ENCODE results near the gene PTPN7. TPM values are rescaled to one million over a fixed set of nuclear protein-coding genes. Genes with fewer than 3 reads are reported as not detected.
"Not testable (repeated sequence)": the region's sequence is repeated elsewhere in the genome, so short reads cannot be mapped to it uniquely, and the experiment has no call there.

Gene PTPN7
- total and polyA plus RNA-seq, 8 donors: 0.23 to 2.9 (median 1.0) TPM

DNA sequence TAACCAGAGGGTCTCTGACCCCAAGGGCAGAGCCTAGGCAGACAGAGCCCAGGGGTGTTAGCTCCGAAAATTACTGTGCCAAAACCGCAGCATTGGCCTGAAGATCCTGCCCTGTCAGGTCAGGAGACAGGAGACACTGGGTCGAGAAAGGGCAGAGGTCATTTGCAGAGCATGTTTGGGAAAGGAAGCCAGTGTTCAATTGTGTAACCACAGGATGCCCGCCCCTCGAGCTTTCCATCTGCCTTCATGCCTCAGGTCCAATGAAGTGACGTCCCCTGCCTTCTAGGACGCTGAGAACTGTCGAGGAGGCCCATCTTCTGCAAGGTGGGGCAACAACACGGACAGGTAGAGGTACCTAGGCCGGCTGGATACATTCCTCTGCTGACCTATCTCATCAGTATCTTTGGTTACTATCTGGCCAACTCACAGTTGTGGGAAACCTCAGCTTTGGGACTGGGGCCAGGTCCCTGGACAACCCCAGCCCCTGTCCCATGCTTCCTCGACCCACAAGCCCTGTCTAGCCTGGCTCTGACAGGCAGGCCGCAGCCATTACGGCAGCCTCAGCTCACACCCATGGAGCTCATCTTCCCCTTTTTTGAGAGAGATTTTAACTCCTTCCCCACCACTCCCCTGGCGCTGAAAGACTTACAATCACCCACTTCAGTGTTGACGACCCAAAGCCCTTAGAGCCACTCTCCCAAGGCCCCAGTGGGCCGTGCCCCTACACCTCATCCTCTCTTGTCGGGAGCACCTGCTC is 17.2 kb downstream of the PTPN7 start:
- FAIRE-seq (no peak), ATAC-seq (peak; percentile 18 to 55 (median 40)), DNase-seq (peak in 1 of 6 donors; percentile 32)
- H3K4me3 ChIP-seq: peak overlapping the region; percentile 58 to 97 (median 78)
- no peaks in the 10 kb centered on the region for H3K27me3 ChIP-seq
- WGBS, 2 donors: 10 to 13% methylated on average over 17 of the region's 17 CpGs
- no peak for TF ChIP-seq CTCF (IDR thresholded peaks at IDR 0.05)
- H3K27ac ChIP-seq: peak overlapping the region; percentile 31 to 81 (median 70)
- H3K4me1 ChIP-seq: peaks cover 0 to 16% (median 8%) of the 10 kb centered on the region in 3 donors
- no peaks in the 10 kb centered on the region for H3K9me3 ChIP-seq
- H3K36me3 ChIP-seq: no peaks in the 10 kb centered on the region
- intact Hi-C loops (cut with DNase I): no loop called here

- H3K36me3 ChIP-seq; ATAC-seq; H3K4me3 ChIP-seq; DNase-seq; H3K27ac ChIP-seq; H3K9me3 ChIP-seq; H3K27me3 ChIP-seq; intact Hi-C loops (cut with DNase I); FAIRE-seq: not testable (repeated sequence)
- 94 to 98% methylated on average over 3 of the region's 3 CpGs for WGBS, 2 donors
- peaks cover 0 to 16% (median 8%) of the 10 kb centered on the region in 3 donors for H3K4me1 ChIP-seq
Measured at GRCh38 chr1:202141468-202141867, 18.9 kb downstream of the PTPN7 start.

GRCh38 chr1:202140833-202141232 is 19.6 kb downstream of the PTPN7 start:
- no peak for TF ChIP-seq CTCF (IDR thresholded peaks at IDR 0.05)
- Histone ChIP-seq H3K36me3 (peaks cover 0 to 4% (median 0%) of the 10 kb centered on the region in 3 donors), H3K9me3 (no peaks in the 10 kb centered on the region), H3K27me3 (no peaks in the 10 kb centered on the region), H3K4me1 (peaks cover 0 to 16% (median 8%) of the 10 kb centered on the region in 3 donors), H3K27ac (no peak overlapping the region), H3K4me3 (no peak overlapping the region)
- DNase-seq: no peak
- FAIRE-seq: no peak
- no peak for ATAC-seq
- WGBS, 2 donors: 55 to 61% methylated on average over 4 of the region's 4 CpGs
- intact Hi-C loops (cut with DNase I): no loop called here

DNA sequence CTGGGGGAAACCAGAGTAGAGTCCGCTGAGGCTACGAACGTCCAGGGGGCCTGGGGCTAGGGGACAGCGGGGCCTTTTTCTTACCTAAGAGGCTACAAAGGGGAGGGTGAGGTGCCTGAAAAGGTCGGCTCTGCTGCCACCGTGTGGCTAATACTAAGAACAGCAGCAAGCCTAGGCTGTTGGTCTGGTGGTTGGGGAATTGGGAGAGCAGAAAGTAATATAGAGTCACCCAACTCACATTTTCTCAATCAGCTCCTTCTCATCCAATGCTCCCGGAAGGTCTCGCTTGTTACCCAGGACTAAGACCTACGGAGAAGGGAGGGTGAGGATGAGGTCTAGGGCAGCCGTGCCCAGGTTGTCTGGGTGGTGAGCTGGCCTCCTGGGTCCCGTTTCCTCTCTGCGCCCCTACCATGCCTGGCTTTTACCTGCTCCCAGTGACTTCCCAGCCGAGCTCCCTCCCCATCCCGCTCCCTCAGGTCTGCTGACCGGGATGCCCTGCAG is 25.1 kb downstream of the PTPN7 start:
- ATAC-seq (peak; percentile 68 to 92 (median 84)), FAIRE-seq (no peak), DNase-seq (peak in 3 of 6 donors; percentile 61 to 81 (median 70))
- H3K9me3 ChIP-seq: no peaks in the 10 kb centered on the region
- peaks cover 0 to 4% (median 0%) of the 10 kb centered on the region in 3 donors for H3K36me3 ChIP-seq
- no peaks in the 10 kb centered on the region for H3K27me3 ChIP-seq
- intact Hi-C loops (cut with DNase I): no loop called here
- no peak overlapping the region for H3K4me3 ChIP-seq
- peak overlapping the region in 3 of 4 donors; percentile 18 to 44 (median 28) for H3K27ac ChIP-seq
- no peaks in the 10 kb centered on the region for H3K4me1 ChIP-seq
- WGBS, 2 donors: 33 to 37% methylated on average over 15 of the region's 15 CpGs
- peak; percentile 49 to 88 (median 84) for TF ChIP-seq CTCF (IDR thresholded peaks at IDR 0.05)

- Histone ChIP-seq H3K9me3 (no peaks in the 10 kb centered on the region), H3K27ac (peak overlapping the region in 3 of 4 donors; percentile 18 to 44 (median 28)), H3K27me3 (no peaks in the 10 kb centered on the region), H3K36me3 (peaks cover 0 to 4% (median 0%) of the 10 kb centered on the region in 3 donors), H3K4me1 (no peaks in the 10 kb centered on the region), H3K4me3 (no peak overlapping the region)
- TF ChIP-seq CTCF (IDR thresholded peaks at IDR 0.05): no peak
- 37 to 56% methylated on average over 13 of the region's 13 CpGs for WGBS, 2 donors
- DNase-seq: peak in 2 of 6 donors; percentile 46 to 49
- intact Hi-C loops (cut with DNase I): no loop called here
- ATAC-seq: peak in 3 of 4 donors; percentile 13 to 21 (median 15)
- no peak for FAIRE-seq
Measured at GRCh38 chr1:202134645-202135172, 25.7 kb downstream of the PTPN7 start.

Measured in pancreas (tissue), 10 donors.